Neutrophil (primary cell): ENCODE measurements around the gene APP.
A peak's percentile ranks its signal among the peaks of the same experiment; 100 is the strongest.

Source experiments
- H3K27ac ChIP-seq: fragments of 200-600 bp; sonication (generic); 2 replicates; pipeline ENCODE4 v1.5.1; 2016; ENCODE audit warnings: mild to moderate bottlenecking, moderate library complexity
- H3K27me3 ChIP-seq: fragments of 200-600 bp; sonication (generic); 2 replicates; pipeline ENCODE4 v1.6.0; 2016; ENCODE audit warnings: mild to moderate bottlenecking
- H3K36me3 ChIP-seq: fragments of 200-600 bp; sonication (generic); 2 replicates; pipeline ENCODE4 v1.5.1; 2017
- H3K4me1 ChIP-seq, 2 experiments: fragments of 200-600 bp in 1 of 2; sonication (generic) in 1 of 2; 1 replicate in 1 of 2; 2 replicates in 1 of 2; pipeline versions ENCODE4 v1.5.1 to v1.6.1; 2013 to 2016; ENCODE audit warnings: low read depth in 1 of 2, low read length in 1 of 2, mild to moderate bottlenecking in 1 of 2, moderate library complexity in 1 of 2; ENCODE audit not compliant: control insufficient read depth in 1 of 2, insufficient read depth in 1 of 2
- H3K4me3 ChIP-seq, 2 experiments: fragments of 200-600 bp in 1 of 2; sonication (generic) in 1 of 2; 1 replicate in 1 of 2; 2 replicates in 1 of 2; pipeline ENCODE4 v1.5.1; 2013 to 2016; ENCODE audit warnings: low read depth in 1 of 2, low read length in 1 of 2, mild to moderate bottlenecking in 1 of 2, moderate library complexity in 1 of 2
- H3K9me3 ChIP-seq: fragments of 200-600 bp; sonication (generic); 2 replicates; pipeline ENCODE4 v1.5.1; 2016
- TF ChIP-seq, protein P1 (sequence below): fragments of 200-600 bp; sonication (generic); IDR thresholded peaks from 2 replicates; pipeline ENCODE4 v1.5.1; 2016; ENCODE audit warnings: antibody characterized with exemption

The APP gene

DNA sequence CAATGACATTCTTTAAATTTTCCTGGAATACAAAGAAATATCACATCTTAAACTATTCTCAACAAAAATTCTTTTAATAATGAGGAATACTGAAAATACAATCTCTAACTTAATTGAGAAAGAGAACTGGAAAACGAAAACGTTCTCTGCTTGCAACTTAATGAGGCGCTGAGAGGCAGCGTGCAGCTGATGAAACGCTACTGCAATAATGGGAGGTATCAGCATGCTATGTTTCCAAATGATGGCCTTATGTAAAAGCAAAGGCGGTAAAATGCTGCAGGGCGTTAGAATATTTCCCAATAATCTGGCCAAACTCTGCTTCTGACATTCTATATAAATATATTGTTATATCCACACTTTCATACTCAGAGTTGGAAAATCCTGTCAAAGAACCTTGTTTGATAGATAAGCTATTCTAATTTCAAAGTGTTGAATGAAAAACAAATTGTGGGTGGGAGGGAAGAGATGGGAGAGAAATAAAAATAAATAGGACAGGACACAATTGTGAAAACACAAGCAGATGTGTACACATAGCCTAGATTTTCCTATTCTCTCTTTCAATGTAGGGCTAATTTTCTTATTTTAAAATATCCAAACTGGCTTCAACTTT lies 70.9 kb downstream of the APP start:
- Histone ChIP-seq H3K4me1 (peaks cover 32 to 33% of the 10 kb centered on the region in 2 experiments), H3K9me3 (no peaks in the 10 kb centered on the region), H3K36me3 (no peaks in the 10 kb centered on the region), H3K27me3 (no peaks in the 10 kb centered on the region), H3K27ac (peak overlapping the region; percentile 66), H3K4me3 (no peak overlapping the region)
- TF ChIP-seq, protein P1, sequence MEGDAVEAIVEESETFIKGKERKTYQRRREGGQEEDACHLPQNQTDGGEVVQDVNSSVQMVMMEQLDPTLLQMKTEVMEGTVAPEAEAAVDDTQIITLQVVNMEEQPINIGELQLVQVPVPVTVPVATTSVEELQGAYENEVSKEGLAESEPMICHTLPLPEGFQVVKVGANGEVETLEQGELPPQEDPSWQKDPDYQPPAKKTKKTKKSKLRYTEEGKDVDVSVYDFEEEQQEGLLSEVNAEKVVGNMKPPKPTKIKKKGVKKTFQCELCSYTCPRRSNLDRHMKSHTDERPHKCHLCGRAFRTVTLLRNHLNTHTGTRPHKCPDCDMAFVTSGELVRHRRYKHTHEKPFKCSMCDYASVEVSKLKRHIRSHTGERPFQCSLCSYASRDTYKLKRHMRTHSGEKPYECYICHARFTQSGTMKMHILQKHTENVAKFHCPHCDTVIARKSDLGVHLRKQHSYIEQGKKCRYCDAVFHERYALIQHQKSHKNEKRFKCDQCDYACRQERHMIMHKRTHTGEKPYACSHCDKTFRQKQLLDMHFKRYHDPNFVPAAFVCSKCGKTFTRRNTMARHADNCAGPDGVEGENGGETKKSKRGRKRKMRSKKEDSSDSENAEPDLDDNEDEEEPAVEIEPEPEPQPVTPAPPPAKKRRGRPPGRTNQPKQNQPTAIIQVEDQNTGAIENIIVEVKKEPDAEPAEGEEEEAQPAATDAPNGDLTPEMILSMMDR: no peak

DNA sequence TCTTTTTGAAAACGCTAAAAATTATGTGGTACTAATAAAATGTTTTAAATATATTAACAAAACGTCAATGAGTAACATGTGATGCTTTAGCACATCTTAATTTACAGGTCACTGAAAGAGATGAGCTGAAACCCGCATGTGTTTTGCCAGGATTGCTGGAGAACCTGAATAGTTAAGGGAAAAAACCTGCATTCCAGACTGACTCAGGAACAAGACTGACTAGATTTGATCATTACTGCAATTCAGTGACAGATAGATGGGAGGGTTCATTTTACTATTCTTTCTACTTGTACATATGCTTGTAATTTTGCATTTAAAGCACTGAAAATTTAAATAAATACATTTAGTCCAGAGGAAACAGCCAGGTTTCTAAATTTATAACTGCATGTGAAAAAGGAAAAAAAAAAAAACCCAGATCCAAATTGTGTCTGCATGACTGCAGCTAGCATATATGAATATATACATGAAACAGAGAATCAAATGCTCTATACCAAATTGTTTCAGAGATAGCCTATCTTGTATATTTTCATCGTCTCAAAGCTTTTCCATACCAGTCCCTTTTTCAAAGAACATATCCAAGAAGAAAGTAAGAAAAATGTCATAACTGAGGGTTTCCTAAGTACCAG lies 71.7 kb downstream of the APP start:
- peaks cover 32 to 33% of the 10 kb centered on the region in 2 experiments for H3K4me1 ChIP-seq
- no peak overlapping the region for H3K4me3 ChIP-seq
- no peaks in the 10 kb centered on the region for H3K27me3 ChIP-seq
- no peaks in the 10 kb centered on the region for H3K36me3 ChIP-seq
- H3K9me3 ChIP-seq: no peaks in the 10 kb centered on the region
- TF ChIP-seq, protein P1: no peak
- peak overlapping the region; percentile 66 for H3K27ac ChIP-seq

DNA sequence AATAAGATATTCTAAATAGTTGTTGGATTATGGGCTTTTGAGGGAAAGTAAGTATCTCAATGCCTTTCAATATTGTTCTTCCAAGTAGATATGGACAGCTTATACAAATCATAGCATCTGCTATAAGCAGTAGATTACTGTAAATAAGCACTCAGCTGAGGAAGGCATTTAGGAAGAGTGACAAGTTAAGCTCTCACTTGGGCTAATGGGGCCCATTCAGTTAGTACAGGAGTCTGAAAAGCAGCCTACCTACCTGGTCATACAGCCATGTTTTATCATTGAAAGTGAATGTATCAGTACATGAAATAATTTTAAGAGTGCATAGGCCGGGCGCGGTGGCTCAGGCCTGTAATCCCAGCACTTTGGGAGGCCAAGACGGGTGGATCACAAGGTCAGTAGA lies 73.1 kb downstream of the APP start:
- TF ChIP-seq, protein P1: no peak
- Histone ChIP-seq H3K27ac (no peak overlapping the region), H3K27me3 (no peaks in the 10 kb centered on the region), H3K9me3 (no peaks in the 10 kb centered on the region), H3K4me3 (no peak overlapping the region), H3K36me3 (no peaks in the 10 kb centered on the region), H3K4me1 (peaks cover 32 to 33% of the 10 kb centered on the region in 2 experiments)

DNA sequence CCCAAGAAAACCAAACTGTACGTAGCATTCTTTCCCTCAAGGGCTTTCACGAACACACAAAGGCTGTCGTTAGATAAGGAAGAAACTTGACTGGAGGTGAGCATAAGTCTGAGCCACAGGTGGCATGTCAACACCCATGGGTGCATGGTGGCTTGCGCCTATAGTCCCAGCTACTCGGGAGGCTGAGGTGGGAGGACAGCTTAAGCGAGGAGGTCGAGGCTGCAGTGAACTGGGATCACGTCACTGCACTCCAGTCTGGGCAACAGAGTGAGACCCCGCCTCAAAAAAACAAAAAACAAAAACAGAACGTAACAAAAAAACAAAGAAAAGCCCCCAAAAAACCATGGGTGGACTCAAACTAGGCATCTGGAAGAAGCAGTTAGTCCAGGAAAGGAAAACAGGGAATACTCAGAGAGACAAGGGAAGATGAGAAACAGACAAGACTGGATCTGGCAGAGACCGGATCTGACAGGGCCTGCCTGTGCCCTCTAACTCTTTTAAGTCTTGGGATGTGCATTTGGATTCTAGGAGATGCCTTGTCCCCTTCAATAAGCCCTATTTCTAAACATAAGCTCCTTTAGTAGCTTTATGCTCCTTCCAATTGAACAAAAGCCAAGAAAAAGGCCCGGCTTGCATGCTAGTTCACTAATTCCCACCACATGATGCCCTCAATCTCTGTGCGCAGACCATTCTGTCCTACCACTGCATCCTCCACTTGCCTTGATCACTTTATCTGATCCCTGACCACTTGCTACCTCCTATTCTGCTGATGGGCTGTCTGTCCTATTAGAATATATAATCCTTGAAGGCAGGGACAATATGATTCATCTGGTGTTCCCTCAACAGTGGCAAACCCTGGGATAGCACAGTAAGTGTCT lies 73.8 kb downstream of the APP start:
- H3K4me1 ChIP-seq: peaks cover 34 to 35% of the 10 kb centered on the region in 2 experiments
- TF ChIP-seq, protein P1: no peak
- no peak overlapping the region for H3K4me3 ChIP-seq
- H3K9me3 ChIP-seq: no peaks in the 10 kb centered on the region
- H3K27ac ChIP-seq: no peak overlapping the region
- no peaks in the 10 kb centered on the region for H3K27me3 ChIP-seq
- no peaks in the 10 kb centered on the region for H3K36me3 ChIP-seq

DNA sequence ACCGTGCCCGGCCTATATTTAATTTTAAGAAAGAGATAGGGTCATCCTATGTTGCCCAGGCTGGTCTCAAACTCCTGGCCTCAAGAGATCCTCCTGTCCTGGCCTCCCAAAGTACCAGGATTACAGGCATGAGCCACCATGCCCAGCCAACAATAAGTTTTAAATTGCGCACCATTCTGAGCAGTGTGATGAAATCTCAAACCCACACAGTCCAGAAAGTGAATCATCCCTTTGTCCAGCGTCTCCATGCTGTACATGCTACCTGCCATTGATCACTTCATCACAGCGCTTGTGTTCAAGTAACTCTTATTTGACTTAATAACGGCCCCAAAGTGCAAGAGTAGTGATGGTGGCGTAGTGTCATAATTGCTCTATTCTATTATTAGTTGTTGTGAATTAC lies 75.4 kb downstream of the APP start:
- no peaks in the 10 kb centered on the region for H3K9me3 ChIP-seq
- no peak overlapping the region for H3K27ac ChIP-seq
- no peaks in the 10 kb centered on the region for H3K27me3 ChIP-seq
- no peaks in the 10 kb centered on the region for H3K36me3 ChIP-seq
- peaks cover 29 to 33% of the 10 kb centered on the region in 2 experiments for H3K4me1 ChIP-seq
- TF ChIP-seq, protein P1: no peak
- H3K4me3 ChIP-seq: no peak overlapping the region
